K562 (cell line): Measurements from ENCODE around the gene TMX4. TPM values are rescaled to one million over a fixed set of nuclear protein-coding genes. Genes with fewer than 3 reads are reported as not detected.

Source experiments
- ATAC-seq: fragments of 200-7000 bp; cut with Tn5 transposase; 3 replicates; pipeline ENCODE4 v1.9.1; 2020; ENCODE audit warnings: moderate library complexity
- BruUV-seq: library from RNA; stranded (reverse); fragments of 400-500 nt; replicated peaks from 2 replicates; lab custom pipeline; 2021; lab: Mats Ljungman, UMichigan
- CTCF ChIA-PET: fragments of 300-600 bp; formaldehyde crosslinking; extraction: SDS; loops from one replicate; lab custom pipeline; 2021; ENCODE audit warnings: low intra/inter-chr PET ratio; lab: Yijun Ruan, JAX
- POLR2A ChIA-PET: fragments of 300-600, 350-650 bp; sonication (Branson Sonifier 250); formaldehyde crosslinking; extraction: SDS; loops from one replicate; lab custom pipeline; 2021; ENCODE audit warnings: antibody characterized with exemption, inconsistent platforms; lab: Yijun Ruan, JAX
- DNase-seq, 4 experiments: peaks; one replicate each; pipeline versions ENCODE4 v3.0.0 to v3.0.0-alpha.2; 2011 to 2018; ENCODE audit warnings: low spot score in 3 of 4, mixed read lengths in 3 of 4; ENCODE audit errors: extremely low read depth in 1 of 4
- FAIRE-seq: peaks from 2 replicates; lab custom pipeline; 2011; peaks lifted over from hg19 to GRCh38; lab: Jason Lieb, UNC
- H2AFZ ChIP-seq: 2 replicates; pipeline ENCODE4 v1.6.0; 2011; ENCODE audit warnings: low read depth, low read length, control low read depth, inconsistent platforms
- H3K27ac ChIP-seq: fragments of 200-600 bp; 3 replicates; pipeline ENCODE4 v1.8.0; 2011; ENCODE audit warnings: low read depth, mild to moderate bottlenecking, control low read depth, inconsistent platforms, low read length, moderate library complexity, mixed read lengths; ENCODE audit errors: extremely low read depth
- H3K27me3 ChIP-seq, 2 experiments: fragments of 300-600 bp in 1 of 2; 2 replicates in 1 of 2; 3 replicates in 1 of 2; pipeline versions ENCODE4 v1.6.0 to v1.8.0; 2011; ENCODE audit warnings: inconsistent platforms in 2 of 2, low read length in 2 of 2, mild to moderate bottlenecking in 1 of 2, mixed read lengths in 1 of 2, moderate library complexity in 1 of 2; ENCODE audit not compliant: control insufficient read depth in 2 of 2, insufficient read depth in 2 of 2
- H3K36me3 ChIP-seq: fragments of 300-600 bp; 3 replicates; pipeline ENCODE4 v1.8.0; 2011; ENCODE audit warnings: mild to moderate bottlenecking, low read length, inconsistent platforms; ENCODE audit not compliant: control insufficient read depth, insufficient read depth
- H3K4me1 ChIP-seq, 2 experiments: fragments of 200-600 bp in 1 of 2; replicated peaks in 1 of 2; 2 replicates in 1 of 2; 3 replicates in 1 of 2; pipeline versions ENCODE4 v1.5.1 to v1.8.0; 2011; ENCODE audit warnings: inconsistent platforms in 2 of 2, low read length in 2 of 2, mild to moderate bottlenecking in 1 of 2, mixed read lengths in 1 of 2, moderate library complexity in 1 of 2; ENCODE audit not compliant: control insufficient read depth in 2 of 2, insufficient read depth in 2 of 2
- H3K4me2 ChIP-seq: 2 replicates; pipeline ENCODE4 v1.6.1; 2011; ENCODE audit warnings: low read length, control low read depth, inconsistent platforms, mixed read lengths; ENCODE audit not compliant: insufficient read depth
- H3K4me3 ChIP-seq: fragments of 200-600 bp; sonication (generic), shearing (Covaris generic); 2 replicates; pipeline ENCODE4 v1.5.1; 2016; ENCODE audit warnings: control low read depth, inconsistent platforms
- H3K79me2 ChIP-seq: fragments of 200-600 bp; 3 replicates; pipeline ENCODE4 v1.8.0; 2011; ENCODE audit warnings: low read length, inconsistent platforms; ENCODE audit not compliant: control insufficient read depth, insufficient read depth
- H3K9ac ChIP-seq, 2 experiments: 2 replicates each; pipeline versions ENCODE4 v1.6.0 to v1.6.1; 2011; ENCODE audit warnings: low read depth in 2 of 2, low read length in 2 of 2, control low read depth in 1 of 2, inconsistent platforms in 1 of 2, mild to moderate bottlenecking in 1 of 2, mixed read lengths in 1 of 2; ENCODE audit not compliant: insufficient read depth in 1 of 2
- H3K9me1 ChIP-seq: one replicate; pipeline ENCODE4 v1.6.0; 2011; ENCODE audit warnings: inconsistent platforms, mild to moderate bottlenecking, low read length, moderate library complexity; ENCODE audit not compliant: control insufficient read depth, insufficient read depth
- H3K9me3 ChIP-seq: replicated peaks from 2 replicates; pipeline ENCODE4 v1.5.1; 2011; ENCODE audit warnings: low read depth, low read length, inconsistent platforms; ENCODE audit not compliant: control insufficient read depth, insufficient read depth
- H4K20me1 ChIP-seq: replicated peaks from 2 replicates; pipeline ENCODE4 v1.6.1; 2011; ENCODE audit warnings: low read length, inconsistent platforms, mixed read lengths; ENCODE audit not compliant: control insufficient read depth, insufficient read depth
- CCNT2 ChIP-seq: IDR thresholded peaks from 2 replicates; pipeline ENCODE4 v1.6.1; 2011; ENCODE audit warnings: borderline replicate concordance, low read depth, mild to moderate bottlenecking, moderate library complexity, mixed read lengths, low read length; ENCODE audit not compliant: insufficient read length; ENCODE audit errors: extremely low read depth
- CTCFL ChIP-seq: IDR thresholded peaks from 2 replicates; pipeline ENCODE4 v1.6.1; 2011; ENCODE audit warnings: borderline replicate concordance, low read depth, mild to moderate bottlenecking, moderate library complexity, low read length; ENCODE audit not compliant: insufficient read depth, poor library complexity, severe bottlenecking
- E2F3 ChIP-seq: fragments of 250-450 bp; sonication (Bioruptor Pico); IDR thresholded peaks from 2 replicates; pipeline ENCODE4 v1.4.0; 2020; ENCODE audit warnings: mild to moderate bottlenecking
- E2F4 ChIP-seq: sonication (generic); formaldehyde crosslinking; IDR thresholded peaks from 2 replicates; pipeline ENCODE4 v1.8.0; 2022; ENCODE audit warnings: mild to moderate bottlenecking, low read depth, missing genetic modification reagents
- MCM5 ChIP-seq: fragments of 450-650 bp; IDR thresholded peaks from 2 replicates; pipeline ENCODE4 v1.6.1; 2016; ENCODE audit warnings: low read depth
- NFIC ChIP-seq: fragments of 450-650 bp; IDR thresholded peaks from 2 replicates; pipeline ENCODE4 v1.6.1; 2017; ENCODE audit warnings: mild to moderate bottlenecking, inconsistent platforms
- PHF20 ChIP-seq: fragments of 450-650 bp; IDR thresholded peaks from 2 replicates; pipeline ENCODE4 v1.6.1; 2018; ENCODE audit not compliant: partially characterized antibody
- PHF8 ChIP-seq: fragments of 200-600 bp; sonication (generic); IDR thresholded peaks from 2 replicates; pipeline ENCODE4 v1.6.1; 2012; ENCODE audit warnings: mixed run types, mild to moderate bottlenecking, inconsistent platforms, low read length, moderate library complexity, borderline replicate concordance
- RNF219 ChIP-seq: fragments of 250-450 bp; sonication (Bioruptor Pico); IDR thresholded peaks from 2 replicates; pipeline ENCODE4 v1.5.0; 2022; ENCODE audit warnings: mild to moderate bottlenecking
- SNIP1 ChIP-seq: fragments of 450-650 bp; IDR thresholded peaks from 2 replicates; pipeline ENCODE4 v1.7.1; 2017; ENCODE audit warnings: low read depth, mild to moderate bottlenecking
- SRSF7 ChIP-seq: fragments of 200-400 bp; formaldehyde crosslinking; optimal IDR thresholded peaks from 2 replicates; pipeline ENCODE3; 2017; ENCODE audit warnings: mild to moderate bottlenecking, low read depth, low read length
- ZNF408 ChIP-seq: fragments of 250-450 bp; sonication (Bioruptor Pico); IDR thresholded peaks from 2 replicates; pipeline ENCODE4 v1.4.0; 2020; ENCODE audit warnings: low read depth, mild to moderate bottlenecking, moderate library complexity
- WGBS: fragments of 100-300 bp; shearing (Covaris generic); methylation state at CpG from one replicate; pipeline ENCODE4 v1.1.6; 2016; ENCODE audit warnings: low coverage, mixed read lengths; ENCODE audit not compliant: insufficient coverage; ENCODE audit errors: missing lambda C conversion rate; 5-methylcytosine and 5-hydroxymethylcytosine counted together
- in situ Hi-C: fragments of 300-500 bp; cut with MboI; formaldehyde crosslinking; loops from 4 replicates; pipeline ENCODE4 v1.15.0; 2018; ENCODE audit warnings: inconsistent platforms, mixed read lengths
- intact Hi-C: fragments of 100-400 bp; cut with micrococcal nuclease; formaldehyde crosslinking; loops from 2 replicates; pipeline ENCODE4 v1.14.2; 2022
- polyA plus RNA-seq, 8 experiments: library from polyadenylated mRNA; depleted of rRNA in 4 of 8; stranded (reverse) in 5 of 8; unstranded in 3 of 8; fragments of >200 nt; fragmentation: Nextera tagmentation in 2 of 8; fragmentation: Illumina TruSeq in 1 of 8; extraction: Ambion mirVana in 2 of 8; extraction: Trizol in 1 of 8; gene quantifications; 2 replicates each; pipeline versions ENCODE4 v1.2.1 to v1.2.3, GENCODE V29; 2011 to 2014; ENCODE audit warnings: inconsistent platforms in 1 of 8, missing spikeins in 1 of 8
- total RNA-seq, 7 experiments: library from RNA; depleted of rRNA in 6 of 7; stranded (reverse); fragments of >200 nt in 6 of 7; fragmentation: Illumina TruSeq in 2 of 7; extraction: Trizol in 2 of 7; gene quantifications; 2 replicates each; pipeline versions ENCODE4 v1.2.1 to v1.2.3, GENCODE V29; 2011 to 2021; ENCODE audit warnings: low replicate concordance in 1 of 7

The TMX4 gene
- total and polyA plus RNA-seq, 9 of the 15 experiments (the other 6 are each of a cell fraction or from before 2014, with no cell fraction given): 4.4 to 19.3 (median 10.8) TPM

DNA sequence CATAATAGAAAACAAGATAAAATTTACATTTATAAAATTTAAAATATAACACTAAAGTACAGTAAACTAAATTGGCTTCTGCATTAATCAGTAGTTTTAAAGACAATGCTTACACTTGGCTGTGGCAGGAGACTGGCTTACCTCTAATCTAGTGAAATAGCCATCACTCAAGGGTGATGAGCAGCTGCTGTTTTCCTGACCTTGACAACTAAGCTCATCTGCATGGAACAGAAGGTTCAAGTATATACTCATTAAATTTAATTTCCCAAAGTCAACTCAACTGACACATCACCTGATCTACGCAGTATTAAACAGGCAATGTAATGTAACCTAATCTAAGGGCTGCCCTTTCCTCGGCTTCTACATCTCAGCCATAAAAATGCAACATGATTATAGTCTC, 14.5 kb downstream of the TMX4 start:
- BruUV-seq: no TSS peak
- POLR2A ChIA-PET: interaction anchor here (0.5 kb wide), 1 partner anchor 308 kb away, joined by 3 read pairs; no protein-coding TSS in a partner anchor
- WGBS: 89% methylated on average over 1 of the region's 2 CpGs
- Histone ChIP-seq H3K9me3 (no peaks in the 10 kb centered on the region), H2AFZ (no peak overlapping the region), H4K20me1 (no peaks in the 10 kb centered on the region), H3K9me1 (no peaks in the 10 kb centered on the region), H3K79me2 (no peaks in the 10 kb centered on the region), H3K4me2 (no peak overlapping the region), H3K9ac (no peak overlapping the region), H3K4me3 (no peak overlapping the region), H3K4me1 (no peaks in the 10 kb centered on the region), H3K27me3 (no peaks in the 10 kb centered on the region), H3K27ac (no peak overlapping the region), H3K36me3 (peaks cover 15% of the 10 kb centered on the region; the same call in 2 of the 3 replicates)
- TF ChIP-seq PHF8 (no peak), NFIC (no peak), SNIP1 (no peak), E2F4 (no peak), CCNT2 (no peak), CTCFL (no peak), RNF219 (CRISPR knock-in tag) (no peak), SRSF7 (no peak), ZNF408 (CRISPR knock-in tag) (no peak), MCM5 (no peak), PHF20 (no peak), E2F3 (CRISPR knock-in tag) (no peak)
- intact Hi-C loops (no loop called here), in situ Hi-C loops (no loop called here)
- CTCF ChIA-PET: no interaction called here
- DNase-seq: no peak
- ATAC-seq: no peak
- FAIRE-seq: no peak
